CD4-positive, alpha-beta T cell treated with Interferon gamma for 1 hour (primary cell): ENCODE results near the gene CYP21A2.
"Not testable (repeated sequence)": the region's sequence is repeated elsewhere in the genome, so short reads cannot be mapped to it uniquely, and the experiment has no call there.

Source experiments
- DNase-seq: peaks from one replicate; pipeline ENCODE4 v3.0.0-alpha.2; 2020

Gene CYP21A2

DNA sequence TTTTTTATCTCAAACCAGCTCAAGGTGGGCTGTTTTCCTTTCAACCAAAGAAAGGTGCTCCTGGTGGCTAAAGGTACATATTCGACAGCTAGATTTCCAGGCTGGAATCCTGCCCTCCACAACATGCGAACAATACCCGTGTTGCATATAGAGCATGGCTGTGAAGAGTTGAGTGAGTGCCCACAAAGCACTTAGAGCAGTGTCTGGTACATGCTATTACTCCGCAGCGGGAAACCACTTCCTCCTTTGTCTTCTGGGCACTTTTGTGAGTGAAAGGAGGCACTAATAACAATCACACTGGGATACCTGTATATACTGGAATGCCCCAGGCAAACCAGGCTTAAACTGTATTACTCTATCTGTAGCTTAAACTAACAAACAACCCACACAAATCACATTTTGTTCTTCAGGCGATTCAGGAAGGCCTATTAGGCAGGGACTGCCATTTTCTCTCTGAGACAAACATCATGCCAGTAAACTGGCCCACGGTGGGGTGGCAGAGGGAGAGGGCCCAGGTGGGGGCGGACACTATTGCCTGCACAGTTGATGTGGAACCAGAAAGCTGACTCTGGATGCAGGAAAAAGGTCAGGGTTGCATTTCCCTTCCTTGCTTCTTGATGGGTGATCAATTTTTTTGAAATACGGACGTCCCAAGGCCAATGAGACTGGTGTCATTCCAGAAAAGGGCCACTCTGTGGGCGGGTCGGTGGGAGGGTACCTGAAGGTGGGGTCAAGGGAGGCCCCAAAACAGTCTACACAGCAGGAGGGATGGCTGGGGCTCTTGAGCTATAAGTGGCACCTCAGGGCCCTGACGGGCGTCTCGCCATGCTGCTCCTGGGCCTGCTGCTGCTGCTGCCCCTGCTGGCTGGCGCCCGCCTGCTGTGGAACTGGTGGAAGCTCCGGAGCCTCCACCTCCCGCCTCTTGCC, at the start of gene CYP21A2:
CYP21A2 (plus strand) TSS at position 818 of the 927 bp plus-strand sequence; CDS start at position 826, 8 bp downstream.
- DNase-seq: not testable (repeated sequence)

DNA sequence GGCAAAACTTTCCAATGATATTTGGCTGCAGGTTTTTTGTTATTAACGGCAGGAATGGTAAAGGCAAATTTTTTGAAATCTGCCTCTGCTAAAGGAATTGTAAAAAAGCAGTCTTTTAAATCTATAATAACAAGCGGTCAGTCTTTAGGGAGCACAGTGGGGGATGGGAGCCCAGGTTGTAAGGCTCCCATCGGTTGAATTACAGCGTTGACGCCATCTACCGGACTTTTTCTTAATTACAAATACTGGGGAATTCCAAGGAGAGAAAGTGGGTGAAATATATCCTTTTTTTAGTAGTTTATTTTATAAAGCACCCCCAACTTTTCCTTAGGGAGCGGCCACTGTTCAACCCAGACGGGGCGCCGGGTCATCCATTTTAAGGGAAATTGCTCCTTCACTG, 48.9 kb upstream of the CYP21A2 start:
- not testable (repeated sequence) for DNase-seq

DNA sequence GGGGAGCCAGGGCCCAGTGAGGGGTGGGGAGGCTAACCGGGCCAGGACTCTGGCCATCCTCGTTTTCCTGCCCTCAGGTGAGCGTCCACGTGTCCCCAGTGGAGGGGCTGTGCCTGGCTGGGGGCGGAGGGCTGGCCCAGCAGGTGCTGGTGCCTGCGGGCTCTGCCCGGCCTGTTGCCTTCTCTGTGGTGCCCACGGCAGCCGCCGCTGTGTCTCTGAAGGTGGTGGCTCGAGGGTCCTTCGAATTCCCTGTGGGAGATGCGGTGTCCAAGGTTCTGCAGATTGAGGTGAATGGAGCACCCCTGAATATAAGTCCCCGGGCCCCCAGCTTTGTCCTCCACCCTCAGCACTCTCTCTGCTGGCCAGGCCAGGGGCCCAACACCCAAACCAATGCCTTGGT, 43.8 kb upstream of the CYP21A2 start:
- DNase-seq: not testable (repeated sequence)

DNA sequence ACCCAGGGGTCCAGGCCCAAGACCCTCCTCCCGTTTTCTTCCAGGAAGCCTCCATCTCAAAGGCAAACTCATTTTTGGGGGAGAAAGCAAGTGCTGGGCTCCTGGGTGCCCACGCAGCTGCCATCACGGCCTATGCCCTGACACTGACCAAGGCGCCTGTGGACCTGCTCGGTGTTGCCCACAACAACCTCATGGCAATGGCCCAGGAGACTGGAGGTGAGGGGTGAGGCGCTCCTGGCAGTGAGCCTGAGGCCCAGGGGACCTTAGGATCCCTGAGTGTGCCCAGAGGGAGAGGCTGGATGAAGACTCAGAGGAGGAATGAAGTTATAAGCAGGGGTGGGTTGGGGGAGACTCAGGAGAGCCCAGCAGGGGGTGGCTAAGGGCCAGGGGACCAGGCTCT, 41.8 kb upstream of the CYP21A2 start:
- DNase-seq: not testable (repeated sequence)

DNA sequence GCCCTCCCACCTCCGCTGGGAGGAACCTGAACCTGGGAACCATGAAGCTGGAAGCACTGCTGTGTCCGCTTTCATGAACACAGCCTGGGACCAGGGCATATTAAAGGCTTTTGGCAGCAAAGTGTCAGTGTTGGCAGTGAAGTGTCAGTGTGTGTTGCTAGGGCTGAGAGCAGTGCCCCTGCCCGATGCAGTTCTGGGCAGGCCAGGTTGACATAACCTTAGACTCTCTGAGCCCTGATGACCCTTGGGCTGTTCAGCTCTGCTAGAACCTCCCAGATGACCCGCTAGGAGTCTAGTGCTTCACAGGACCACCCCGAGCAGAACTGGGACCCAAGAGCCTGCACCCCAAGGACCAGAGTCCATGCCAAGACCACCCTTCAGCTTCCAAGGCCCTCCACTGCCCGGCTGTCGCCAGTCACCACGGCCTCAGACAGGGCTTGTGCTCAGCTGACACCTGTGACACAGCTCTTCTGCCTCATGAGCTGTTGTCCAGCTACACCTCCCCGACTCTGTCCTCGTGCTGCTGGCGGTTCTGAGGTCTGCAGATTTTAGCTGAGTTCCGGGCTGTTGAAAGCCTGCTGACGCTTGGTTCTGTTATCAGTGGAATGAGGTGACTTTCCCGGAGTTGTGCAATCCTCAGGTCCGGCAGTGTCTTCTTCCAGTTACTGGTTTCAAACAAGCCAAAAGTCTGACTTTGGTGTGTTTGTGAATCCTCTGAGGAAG, 35.5 kb upstream of the CYP21A2 start:
- not testable (repeated sequence) for DNase-seq

DNA sequence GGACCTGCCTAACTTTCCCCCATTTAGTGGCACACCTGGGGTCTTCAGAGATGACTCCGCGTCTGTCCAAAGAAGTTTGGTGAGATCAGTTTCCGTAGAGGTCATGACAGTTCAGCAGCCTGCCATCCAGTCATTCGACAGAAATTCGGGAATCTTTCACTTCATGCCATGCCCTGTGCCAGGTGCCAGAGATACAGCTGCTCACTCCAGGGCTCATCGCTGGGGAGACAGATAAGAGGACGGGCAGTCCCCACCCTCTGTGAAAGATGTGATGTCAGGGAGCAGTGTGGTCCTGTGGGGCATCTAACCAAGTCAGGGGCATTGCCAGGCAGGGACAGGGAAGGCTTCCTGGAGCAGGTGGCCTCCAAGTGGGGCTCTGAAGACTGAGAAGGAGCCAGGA, 34.9 kb upstream of the CYP21A2 start:
- not testable (repeated sequence) for DNase-seq

DNA sequence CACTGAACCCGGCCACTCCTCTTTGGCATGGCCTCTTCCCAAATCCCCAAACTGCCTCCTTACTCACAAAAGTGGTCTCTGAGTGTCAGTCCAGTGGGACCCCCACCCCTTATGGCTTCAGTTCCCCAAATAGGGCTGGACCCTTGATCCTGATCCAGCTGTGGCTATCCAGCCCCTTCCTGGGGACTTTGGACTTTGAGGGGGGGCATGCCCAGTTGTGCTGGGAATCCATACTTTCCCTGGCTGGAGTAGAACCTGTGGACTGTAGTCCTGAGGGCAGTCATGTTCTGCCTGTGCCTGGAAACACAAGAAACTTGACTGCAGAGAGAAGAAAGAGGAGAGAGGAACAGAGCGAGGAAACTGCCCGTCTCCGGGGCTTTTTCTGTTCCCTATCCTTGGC, 33.8 kb upstream of the CYP21A2 start:
- DNase-seq: not testable (repeated sequence)

DNA sequence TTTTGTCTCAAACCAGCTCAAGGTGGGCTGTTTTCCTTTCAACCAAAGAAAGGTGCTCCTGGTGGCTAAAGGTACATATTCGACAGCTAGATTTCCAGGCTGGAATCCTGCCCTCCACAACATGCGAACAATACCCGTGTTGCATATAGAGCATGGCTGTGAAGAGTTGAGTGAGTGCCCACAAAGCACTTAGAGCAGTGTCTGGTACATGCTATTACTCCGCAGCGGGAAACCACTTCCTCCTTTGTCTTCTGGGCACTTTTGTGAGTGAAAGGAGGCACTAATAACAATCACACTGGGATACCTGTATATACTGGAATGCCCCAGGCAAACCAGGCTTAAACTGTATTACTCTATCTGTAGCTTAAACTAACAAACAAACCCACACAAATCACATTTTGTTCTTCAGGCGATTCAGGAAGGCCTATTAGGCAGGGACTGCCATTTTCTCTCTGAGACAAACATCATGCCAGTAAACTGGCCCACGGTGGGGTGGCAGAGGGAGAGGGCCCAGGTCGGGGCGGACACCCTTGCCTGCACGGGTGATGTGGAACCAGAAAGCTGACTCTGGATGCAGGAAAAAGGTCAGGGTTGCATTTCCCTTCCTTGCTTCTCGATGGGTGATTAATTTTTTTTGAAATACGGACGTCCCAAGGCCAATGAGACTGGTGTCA, 33.2 kb upstream of the CYP21A2 start:
- DNase-seq: not testable (repeated sequence)

DNA sequence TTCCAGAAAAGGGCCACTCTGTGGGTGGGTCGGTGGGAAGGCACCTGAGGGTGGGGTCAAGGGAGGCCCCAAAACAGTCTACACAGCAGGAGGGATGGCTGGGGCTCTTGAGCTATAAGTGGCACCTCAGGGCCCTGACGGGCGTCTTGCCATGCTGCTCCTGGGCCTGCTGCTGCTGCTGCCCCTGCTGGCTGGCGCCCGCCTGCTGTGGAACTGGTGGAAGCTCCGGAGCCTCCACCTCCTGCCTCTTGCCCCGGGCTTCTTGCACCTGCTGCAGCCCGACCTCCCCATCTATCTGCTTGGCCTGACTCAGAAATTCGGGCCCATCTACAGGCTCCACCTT, 32.7 kb upstream of the CYP21A2 start:
- not testable (repeated sequence) for DNase-seq

DNA sequence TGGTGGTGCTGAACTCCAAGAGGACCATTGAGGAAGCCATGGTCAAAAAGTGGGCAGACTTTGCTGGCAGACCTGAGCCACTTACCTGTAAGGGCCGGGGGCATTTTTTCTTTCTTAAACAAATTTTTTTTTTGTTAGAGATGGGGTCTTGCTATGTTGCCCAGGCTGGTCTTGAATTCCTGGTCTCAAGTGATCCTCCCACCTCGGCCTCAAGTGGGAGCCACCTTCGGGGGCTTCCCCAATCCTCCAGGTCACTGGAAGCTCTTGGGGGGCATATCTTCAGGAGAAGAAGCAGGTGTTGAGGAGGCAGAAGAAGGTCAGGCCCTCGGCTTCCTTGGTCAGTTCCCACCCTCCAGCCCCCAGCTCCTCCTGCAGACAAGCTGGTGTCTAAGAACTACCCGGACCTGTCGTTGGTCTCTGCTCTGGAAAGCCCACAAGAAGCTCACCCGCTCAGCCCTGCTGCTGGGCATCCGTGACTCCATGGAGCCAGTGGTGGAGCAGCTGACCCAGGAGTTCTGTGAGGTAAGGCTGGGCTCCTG, 32.2 kb upstream of the CYP21A2 start:
- DNase-seq: not testable (repeated sequence)

DNA sequence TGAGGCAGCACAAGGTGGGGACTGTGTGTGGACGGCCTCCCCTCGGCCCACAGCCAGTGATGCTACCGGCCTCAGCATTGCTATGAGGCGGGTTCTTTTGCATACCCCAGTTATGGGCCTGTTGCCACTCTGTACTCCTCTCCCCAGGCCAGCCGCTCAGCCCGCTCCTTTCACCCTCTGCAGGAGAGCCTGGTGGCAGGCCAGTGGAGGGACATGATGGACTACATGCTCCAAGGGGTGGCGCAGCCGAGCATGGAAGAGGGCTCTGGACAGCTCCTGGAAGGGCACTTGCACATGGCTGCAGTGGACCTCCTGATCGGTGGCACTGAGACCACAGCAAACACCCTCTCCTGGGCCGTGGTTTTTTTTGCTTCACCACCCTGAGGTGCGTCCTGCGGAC, 31.1 kb upstream of the CYP21A2 start:
- not testable (repeated sequence) for DNase-seq

DNA sequence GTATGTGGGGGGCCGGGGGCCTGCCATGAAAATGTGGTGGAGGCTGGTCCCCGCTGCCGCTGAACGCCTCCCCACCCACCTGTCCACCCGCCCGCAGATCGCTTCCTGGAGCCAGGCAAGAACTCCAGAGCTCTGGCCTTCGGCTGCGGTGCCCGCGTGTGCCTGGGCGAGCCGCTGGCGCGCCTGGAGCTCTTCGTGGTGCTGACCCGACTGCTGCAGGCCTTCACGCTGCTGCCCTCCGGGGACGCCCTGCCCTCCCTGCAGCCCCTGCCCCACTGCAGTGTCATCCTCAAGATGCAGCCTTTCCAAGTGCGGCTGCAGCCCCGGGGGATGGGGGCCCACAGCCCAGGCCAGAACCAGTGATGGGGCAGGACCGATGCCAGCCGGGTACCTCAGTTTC, 30.2 kb upstream of the CYP21A2 start:
- not testable (repeated sequence) for DNase-seq

DNA sequence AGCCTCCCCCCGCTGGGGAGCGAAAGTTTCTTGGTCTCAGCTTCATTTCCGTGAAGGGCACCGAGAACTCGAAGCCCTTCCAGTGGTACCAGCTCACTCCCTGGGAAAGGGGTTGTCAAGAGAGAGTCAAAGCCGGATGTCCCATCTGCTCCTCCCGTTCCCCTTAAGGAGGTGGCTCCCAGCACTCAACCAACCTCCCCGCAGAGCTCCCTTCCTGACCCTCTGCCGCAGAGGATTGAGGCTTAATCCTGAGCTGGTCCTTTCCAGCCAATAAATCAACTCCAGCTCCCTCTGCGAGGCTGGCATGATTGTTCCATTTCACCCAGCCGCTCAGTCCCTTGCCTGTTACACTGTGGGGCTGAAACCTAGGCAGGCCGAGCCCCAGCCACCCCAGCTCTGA, 29.6 kb upstream of the CYP21A2 start:
- DNase-seq: not testable (repeated sequence)

DNA sequence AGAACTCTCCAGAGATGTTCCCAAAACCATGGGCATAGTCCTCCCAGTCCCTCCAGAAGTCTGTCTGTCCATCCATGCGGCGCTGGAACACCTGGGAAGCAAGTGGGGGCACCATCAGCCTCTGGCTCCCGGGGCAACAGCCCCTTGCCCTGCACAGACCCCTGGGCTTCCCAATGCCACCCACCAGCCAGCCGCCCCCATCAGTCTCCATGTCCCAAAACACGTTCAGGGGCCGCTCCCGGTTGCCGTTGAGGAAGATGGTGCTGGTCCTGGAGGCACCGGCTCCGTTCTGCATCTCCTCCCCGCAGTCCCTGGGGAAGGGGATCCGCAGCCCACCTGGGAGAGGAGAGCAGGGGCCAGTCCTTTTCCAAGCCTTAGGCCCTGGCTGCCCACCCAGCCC, 28.7 kb upstream of the CYP21A2 start:
- not testable (repeated sequence) for DNase-seq

DNA sequence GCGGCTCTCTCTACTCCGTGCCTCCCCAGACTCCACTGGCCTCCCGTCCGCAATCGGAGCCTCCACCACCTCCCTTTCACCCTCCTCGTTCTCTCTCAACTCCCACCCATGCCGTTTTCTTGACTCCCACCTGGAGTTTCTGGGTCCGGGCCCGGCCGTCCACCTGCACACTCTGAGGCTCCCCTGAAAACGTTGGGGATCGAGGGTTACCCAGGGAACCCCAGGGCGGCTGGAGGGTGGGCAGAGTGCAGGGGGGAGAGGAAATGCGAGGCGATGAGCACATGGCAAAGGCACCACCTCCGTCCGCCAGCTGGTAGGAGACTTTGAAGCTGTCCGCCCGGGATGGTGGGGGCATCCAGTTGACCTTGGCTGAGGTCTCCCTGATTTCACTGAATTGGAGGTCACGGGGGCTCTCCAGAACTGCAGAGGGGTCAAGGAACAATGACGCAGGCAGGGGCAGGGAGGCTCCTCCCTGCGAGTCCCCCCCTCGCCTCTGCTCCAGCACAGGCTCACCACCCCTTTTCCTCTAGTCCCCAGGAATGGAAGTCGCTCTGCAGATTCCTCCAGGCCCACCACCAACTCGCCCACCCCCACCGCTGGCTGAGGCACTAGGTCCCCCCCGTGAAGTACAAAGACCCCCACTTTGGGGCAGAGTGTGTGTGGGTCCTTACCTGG, 27.2 kb upstream of the CYP21A2 start:
- DNase-seq: not testable (repeated sequence)

DNA sequence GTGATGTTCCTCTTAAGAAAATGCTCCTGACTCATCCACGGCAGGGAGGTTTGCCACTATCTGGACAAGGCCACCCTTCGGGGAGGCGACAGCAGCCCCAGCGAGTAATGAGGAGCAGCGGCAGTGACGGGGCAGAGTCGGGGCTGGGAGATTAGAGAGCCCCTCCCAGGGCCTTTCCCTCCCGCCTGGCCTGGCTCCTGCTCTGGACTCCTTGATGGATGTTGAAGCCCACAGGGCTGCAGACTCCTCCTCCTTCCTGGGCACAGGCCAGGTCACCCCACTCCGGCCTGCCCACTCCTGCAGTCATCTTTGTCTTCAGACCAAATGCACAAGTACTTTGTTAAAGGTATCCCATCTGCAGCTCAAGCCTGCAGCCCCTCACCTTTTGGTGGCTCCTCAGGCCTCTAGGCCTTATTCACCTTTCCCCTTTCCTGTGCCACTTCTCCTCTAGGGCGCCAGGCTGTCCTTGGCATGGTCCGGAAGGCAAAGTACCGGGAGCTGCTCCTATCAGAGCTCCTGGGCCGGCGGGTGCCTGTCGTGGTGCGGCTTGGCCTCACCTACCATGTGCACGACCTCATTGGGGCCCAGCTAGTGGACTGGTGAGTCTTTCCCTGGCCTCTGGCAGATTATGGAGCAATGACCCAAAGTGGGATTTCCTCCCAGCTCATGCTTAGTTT, 25.1 kb upstream of the CYP21A2 start:
- not testable (repeated sequence) for DNase-seq

DNA sequence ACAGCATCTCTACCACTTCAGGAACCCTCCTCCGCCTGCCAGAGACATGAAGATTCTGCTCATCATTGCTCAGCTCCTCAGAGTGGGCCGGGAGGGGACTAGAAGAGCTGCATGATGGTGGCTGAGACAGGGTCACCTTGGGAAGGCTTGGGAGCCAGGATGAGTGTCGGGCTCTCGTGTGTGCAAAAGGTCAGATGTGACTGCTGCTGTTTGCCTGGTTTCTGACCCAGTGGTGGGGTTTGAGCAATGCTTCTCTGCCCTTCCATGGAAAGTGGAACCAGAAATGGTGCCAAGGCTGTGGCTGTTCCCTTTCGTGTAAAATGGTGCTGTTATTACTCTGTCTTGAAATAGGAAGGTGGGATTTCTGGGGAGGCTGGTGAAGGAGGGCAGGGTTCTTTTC, 24.5 kb upstream of the CYP21A2 start:
- not testable (repeated sequence) for DNase-seq

DNA sequence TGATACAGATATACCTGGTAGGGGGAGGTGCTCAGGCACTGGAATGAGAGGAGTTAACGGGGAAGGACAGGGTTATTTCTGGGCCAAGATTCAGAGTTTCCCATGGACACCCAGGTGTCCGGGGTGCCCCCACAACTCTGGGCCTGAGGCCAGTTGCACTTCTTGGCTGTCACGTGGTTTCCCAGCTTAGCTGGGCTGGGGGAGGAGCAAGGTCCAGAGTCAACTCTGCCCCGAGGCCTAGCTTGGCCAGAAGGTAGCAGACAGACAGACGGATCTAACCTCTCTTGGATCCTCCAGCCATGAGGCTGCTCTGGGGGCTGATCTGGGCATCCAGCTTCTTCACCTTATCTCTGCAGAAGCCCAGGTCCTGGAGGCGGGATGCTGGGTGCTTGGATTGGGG, 23.7 kb upstream of the CYP21A2 start, which contains the start of gene C4B:
C4B (plus strand) TSS at position 249 of the 400 bp plus-strand sequence; CDS start at position 300, 51 bp downstream.
- DNase-seq: not testable (repeated sequence)

DNA sequence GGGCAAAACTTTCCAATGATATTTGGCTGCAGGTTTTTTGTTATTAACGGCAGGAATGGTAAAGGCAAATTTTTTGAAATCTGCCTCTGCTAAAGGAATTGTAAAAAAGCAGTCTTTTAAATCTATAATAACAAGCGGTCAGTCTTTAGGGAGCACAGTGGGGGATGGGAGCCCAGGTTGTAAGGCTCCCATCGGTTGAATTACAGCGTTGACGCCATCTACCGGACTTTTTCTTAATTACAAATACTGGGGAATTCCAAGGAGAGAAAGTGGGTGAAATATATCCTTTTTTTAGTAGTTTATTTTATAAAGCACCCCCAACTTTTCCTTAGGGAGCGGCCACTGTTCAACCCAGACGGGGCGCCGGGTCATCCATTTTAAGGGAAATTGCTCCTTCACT, 16.1 kb upstream of the CYP21A2 start:
- not testable (repeated sequence) for DNase-seq

DNA sequence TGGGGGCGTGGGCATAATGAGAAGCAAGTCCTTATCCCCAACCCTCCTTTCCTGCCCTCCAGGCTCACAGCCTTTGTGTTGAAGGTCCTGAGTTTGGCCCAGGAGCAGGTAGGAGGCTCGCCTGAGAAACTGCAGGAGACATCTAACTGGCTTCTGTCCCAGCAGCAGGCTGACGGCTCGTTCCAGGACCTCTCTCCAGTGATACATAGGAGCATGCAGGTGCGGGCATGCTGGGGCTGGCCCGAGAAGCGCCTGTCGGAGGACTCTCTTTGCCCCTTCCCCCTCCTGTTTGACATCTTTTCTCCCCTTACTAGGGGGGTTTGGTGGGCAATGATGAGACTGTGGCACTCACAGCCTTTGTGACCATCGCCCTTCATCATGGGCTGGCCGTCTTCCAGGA, 9.6 kb upstream of the CYP21A2 start:
- not testable (repeated sequence) for DNase-seq

DNA sequence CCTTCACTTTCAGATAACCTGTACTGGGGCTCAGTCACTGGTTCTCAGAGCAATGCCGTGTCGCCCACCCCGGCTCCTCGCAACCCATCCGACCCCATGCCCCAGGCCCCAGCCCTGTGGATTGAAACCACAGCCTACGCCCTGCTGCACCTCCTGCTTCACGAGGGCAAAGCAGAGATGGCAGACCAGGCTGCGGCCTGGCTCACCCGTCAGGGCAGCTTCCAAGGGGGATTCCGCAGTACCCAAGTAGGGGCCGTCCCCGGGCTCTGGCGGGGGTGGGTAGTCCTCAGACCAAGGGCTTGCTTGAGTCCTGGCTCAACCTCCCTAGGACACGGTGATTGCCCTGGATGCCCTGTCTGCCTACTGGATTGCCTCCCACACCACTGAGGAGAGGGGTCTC, 8.7 kb upstream of the CYP21A2 start:
- DNase-seq: not testable (repeated sequence)
